Stimulated activated memory B cell treated with anti-CD40 and anti-IgM and Interleukin-4, amounts not matched to agents 10 μg/mL and 1 μg/mL and 100 μg/mL, for 72 hours (primary cell): Measurements from ENCODE around the gene MTOR.
A peak's percentile ranks its signal among the peaks of the same experiment; 100 is the strongest.

ENCODE experiments used
- ATAC-seq: fragments of 150-1000 bp; cut with Tn5 transposase; 2 replicates; pipeline ENCODE4 v1.10.0; 2021
- H3K27ac Mint-ChIP-seq: one replicate; pipeline ENCODE4 v1.8.0; 2022; ENCODE audit warnings: mild to moderate bottlenecking, mixed read lengths
- H3K27me3 Mint-ChIP-seq: one replicate; pipeline ENCODE4 v1.8.0; 2022; ENCODE audit warnings: mixed read lengths
- H3K36me3 Mint-ChIP-seq: one replicate; pipeline ENCODE4 v1.8.0; 2022; ENCODE audit warnings: mixed read lengths
- H3K4me1 Mint-ChIP-seq: one replicate; pipeline ENCODE4 v1.8.0; 2022; ENCODE audit warnings: mixed read lengths
- H3K4me3 Mint-ChIP-seq: one replicate; pipeline ENCODE4 v1.8.0; 2022; ENCODE audit warnings: mild to moderate bottlenecking, moderate library complexity, mixed read lengths
- H3K9me3 Mint-ChIP-seq: one replicate; pipeline ENCODE4 v1.8.0; 2022; ENCODE audit warnings: mixed read lengths

Gene MTOR

GRCh38 chr1:11266268-11267074 is 4.1 kb upstream of the MTOR start:
- H3K36me3 Mint-ChIP-seq, result no peaks in the 10 kb centered on the region
- H3K9me3 Mint-ChIP-seq, result no peaks in the 10 kb centered on the region
- peaks cover 11% of the 10 kb centered on the region for H3K4me1 Mint-ChIP-seq
- H3K27ac Mint-ChIP-seq, result no peak overlapping the region
- H3K27me3 Mint-ChIP-seq, result no peaks in the 10 kb centered on the region
- no peak for ATAC-seq
- no peak overlapping the region for H3K4me3 Mint-ChIP-seq

- H3K4me3 Mint-ChIP-seq, result no peak overlapping the region
- peaks cover 41% of the 10 kb centered on the region for H3K36me3 Mint-ChIP-seq
- H3K27ac Mint-ChIP-seq, result no peak overlapping the region
- no peaks in the 10 kb centered on the region for H3K9me3 Mint-ChIP-seq
- no peak for ATAC-seq
- peaks cover 1% of the 10 kb centered on the region for H3K4me1 Mint-ChIP-seq
- H3K27me3 Mint-ChIP-seq, result no peaks in the 10 kb centered on the region
Measured at GRCh38 chr1:11256299-11256698, 6.1 kb downstream of the MTOR start.

- Mint-ChIP-seq H3K27me3 (no peaks in the 10 kb centered on the region), H3K27ac (no peak overlapping the region), H3K4me3 (no peak overlapping the region), H3K4me1 (no peaks in the 10 kb centered on the region), H3K9me3 (no peaks in the 10 kb centered on the region), H3K36me3 (peaks cover 50% of the 10 kb centered on the region)
- no peak for ATAC-seq
Measured at GRCh38 chr1:11253226-11253625, 9.1 kb downstream of the MTOR start.

GRCh38 chr1:11252538-11252937 is 9.8 kb downstream of the MTOR start:
- Mint-ChIP-seq H3K27ac (no peak overlapping the region), H3K36me3 (peaks cover 57% of the 10 kb centered on the region), H3K27me3 (no peaks in the 10 kb centered on the region), H3K4me1 (no peaks in the 10 kb centered on the region), H3K4me3 (no peak overlapping the region), H3K9me3 (no peaks in the 10 kb centered on the region)
- no peak for ATAC-seq

GRCh38 chr1:11248169-11248568 is 14.2 kb downstream of the MTOR start:
- peaks cover 53% of the 10 kb centered on the region for H3K36me3 Mint-ChIP-seq
- H3K27ac Mint-ChIP-seq, result no peak overlapping the region
- no peaks in the 10 kb centered on the region for H3K9me3 Mint-ChIP-seq
- no peaks in the 10 kb centered on the region for H3K27me3 Mint-ChIP-seq
- no peak overlapping the region for H3K4me3 Mint-ChIP-seq
- no peak for ATAC-seq
- H3K4me1 Mint-ChIP-seq, result no peaks in the 10 kb centered on the region

- no peak overlapping the region for H3K27ac Mint-ChIP-seq
- H3K36me3 Mint-ChIP-seq, result peaks cover 48% of the 10 kb centered on the region
- no peak overlapping the region for H3K4me3 Mint-ChIP-seq
- H3K9me3 Mint-ChIP-seq, result no peaks in the 10 kb centered on the region
- peaks cover 7% of the 10 kb centered on the region for H3K4me1 Mint-ChIP-seq
- H3K27me3 Mint-ChIP-seq, result no peaks in the 10 kb centered on the region
- ATAC-seq, result no peak
Measured at GRCh38 chr1:11245904-11246719, 16.2 kb downstream of the MTOR start.

GRCh38 chr1:11245248-11245647 is 17.1 kb downstream of the MTOR start:
- peaks cover 7% of the 10 kb centered on the region for H3K4me1 Mint-ChIP-seq
- H3K9me3 Mint-ChIP-seq, result no peaks in the 10 kb centered on the region
- H3K4me3 Mint-ChIP-seq, result no peak overlapping the region
- peaks cover 46% of the 10 kb centered on the region for H3K36me3 Mint-ChIP-seq
- no peak for ATAC-seq
- H3K27me3 Mint-ChIP-seq, result no peaks in the 10 kb centered on the region
- H3K27ac Mint-ChIP-seq, result no peak overlapping the region

- no peak for ATAC-seq
- H3K27me3 Mint-ChIP-seq, result no peaks in the 10 kb centered on the region
- H3K4me3 Mint-ChIP-seq, result no peak overlapping the region
- no peaks in the 10 kb centered on the region for H3K9me3 Mint-ChIP-seq
- H3K27ac Mint-ChIP-seq, result no peak overlapping the region
- H3K36me3 Mint-ChIP-seq, result peaks cover 64% of the 10 kb centered on the region
- peaks cover 17% of the 10 kb centered on the region for H3K4me1 Mint-ChIP-seq
Measured at GRCh38 chr1:11238311-11238710, 24.0 kb downstream of the MTOR start.

- H3K9me3 Mint-ChIP-seq, result no peaks in the 10 kb centered on the region
- H3K36me3 Mint-ChIP-seq, result peaks cover 68% of the 10 kb centered on the region
- peak overlapping the region; percentile 44 for H3K27ac Mint-ChIP-seq
- no peaks in the 10 kb centered on the region for H3K27me3 Mint-ChIP-seq
- peaks cover 17% of the 10 kb centered on the region for H3K4me1 Mint-ChIP-seq
- no peak overlapping the region for H3K4me3 Mint-ChIP-seq
- no peak for ATAC-seq
Measured at GRCh38 chr1:11237356-11237755, 25.0 kb downstream of the MTOR start.

GRCh38 chr1:11233208-11233607 is 29.1 kb downstream of the MTOR start:
- ATAC-seq, result no peak
- Mint-ChIP-seq H3K4me1 (peaks cover 24% of the 10 kb centered on the region), H3K27ac (no peak overlapping the region), H3K27me3 (no peaks in the 10 kb centered on the region), H3K4me3 (no peak overlapping the region), H3K36me3 (peaks cover 76% of the 10 kb centered on the region), H3K9me3 (no peaks in the 10 kb centered on the region)

- H3K36me3 Mint-ChIP-seq, result peaks cover 81% of the 10 kb centered on the region
- H3K27me3 Mint-ChIP-seq, result no peaks in the 10 kb centered on the region
- ATAC-seq, result peak; percentile 60
- H3K4me1 Mint-ChIP-seq, result peaks cover 32% of the 10 kb centered on the region
- H3K9me3 Mint-ChIP-seq, result no peaks in the 10 kb centered on the region
- peak overlapping the region; percentile 89 for H3K27ac Mint-ChIP-seq
- no peak overlapping the region for H3K4me3 Mint-ChIP-seq
Measured at GRCh38 chr1:11229203-11229602, 33.1 kb downstream of the MTOR start.

- H3K36me3 Mint-ChIP-seq, result peaks cover 77% of the 10 kb centered on the region
- peak overlapping the region; percentile 89 for H3K27ac Mint-ChIP-seq
- peak; percentile 93 for ATAC-seq
- H3K9me3 Mint-ChIP-seq, result no peaks in the 10 kb centered on the region
- no peaks in the 10 kb centered on the region for H3K27me3 Mint-ChIP-seq
- H3K4me1 Mint-ChIP-seq, result peaks cover 39% of the 10 kb centered on the region
- H3K4me3 Mint-ChIP-seq, result peak overlapping the region; percentile 29
Measured at GRCh38 chr1:11227106-11228077, 35.0 kb downstream of the MTOR start.

- H3K9me3 Mint-ChIP-seq, result no peaks in the 10 kb centered on the region
- H3K4me3 Mint-ChIP-seq, result no peak overlapping the region
Measured at GRCh38 chr1:11216074-11216473, 46.3 kb downstream of the MTOR start.

GRCh38 chr1:11215381-11216005 is 46.9 kb downstream of the MTOR start:
- H3K27ac Mint-ChIP-seq, result no peak overlapping the region

More at GRCh38 chr1:11216074-11216473, 46.3 kb downstream of the MTOR start:
- Mint-ChIP-seq H3K27ac (no peak overlapping the region), H3K4me1 (no peaks in the 10 kb centered on the region), H3K27me3 (no peaks in the 10 kb centered on the region), H3K36me3 (peaks cover 90% of the 10 kb centered on the region)
- no peak for ATAC-seq

More at GRCh38 chr1:11215381-11216005, 46.9 kb downstream of the MTOR start:
- H3K36me3 Mint-ChIP-seq, result peaks cover 93% of the 10 kb centered on the region
- no peaks in the 10 kb centered on the region for H3K4me1 Mint-ChIP-seq
- no peaks in the 10 kb centered on the region for H3K27me3 Mint-ChIP-seq
- no peak overlapping the region for H3K4me3 Mint-ChIP-seq
- no peak for ATAC-seq
- no peaks in the 10 kb centered on the region for H3K9me3 Mint-ChIP-seq
